ENCODE data around the gene RAB3IL1. TPM values are rescaled to one million over a fixed set of nuclear protein-coding genes. Genes with fewer than 3 reads are reported as not detected.

RAB3IL1 gene
- total and polyA plus RNA-seq, 5 donors: 9.7 to 18.9 (median 12.5) TPM

DNA sequence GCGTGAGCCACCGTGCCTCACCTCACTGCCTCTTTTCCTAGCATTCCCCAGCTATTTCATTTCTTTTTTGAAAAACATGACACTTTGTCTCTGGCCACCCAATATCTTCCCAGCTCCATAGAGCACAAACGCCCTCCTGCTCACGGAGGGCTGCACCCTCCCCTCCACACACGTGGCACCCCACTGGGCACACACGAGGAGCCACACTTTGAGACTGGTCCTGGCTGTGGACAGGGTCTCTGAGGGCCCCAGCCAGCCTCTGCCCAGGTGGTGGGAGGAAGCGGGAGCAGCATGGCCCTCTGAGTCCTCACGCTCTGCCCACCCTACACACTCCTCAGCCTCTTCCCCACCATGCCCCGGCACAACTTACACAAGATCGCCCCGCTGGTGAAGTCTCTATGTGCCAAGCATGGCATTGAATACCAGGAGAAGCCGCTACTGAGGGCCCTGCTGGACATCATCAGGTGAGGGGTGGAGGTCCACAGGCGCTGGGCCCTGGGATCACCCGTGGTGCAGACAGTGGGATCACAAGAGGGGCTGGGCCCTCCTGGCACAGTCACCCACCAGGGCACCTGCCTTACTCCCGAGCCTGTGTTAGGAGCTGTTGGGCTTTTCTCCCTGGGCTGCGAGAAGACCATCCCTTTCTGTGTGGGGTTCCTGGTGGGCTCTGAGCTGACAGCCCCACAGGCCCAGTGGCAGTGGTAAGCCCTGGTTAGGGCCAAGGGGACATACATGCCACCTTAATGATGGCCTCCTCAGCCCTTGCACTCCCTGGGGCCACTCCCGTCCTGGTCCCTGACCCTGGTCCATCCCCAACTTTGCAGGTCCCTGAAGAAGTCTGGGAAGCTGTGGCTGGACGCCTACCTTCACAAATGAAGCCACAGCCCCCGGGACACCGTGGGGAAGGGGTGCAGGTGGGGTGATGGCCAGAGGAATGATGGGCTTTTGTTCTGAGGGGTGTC, 52.3 kb downstream of the RAB3IL1 start:
- Histone ChIP-seq H3K9me3 (ENCODE audit: control insufficient read depth, low read length) (no peaks in the 10 kb centered on the region), H3K27me3 (ENCODE audit: control insufficient read depth, insufficient read depth) (no peaks in the 10 kb centered on the region), H3K4me3 (ENCODE audit: low read length) (no peak overlapping the region), H3K27ac (ENCODE audit: low read length) (no peak overlapping the region), H3K4me1 (ENCODE audit: control insufficient read depth, insufficient read depth, low read length) (peaks cover 7% of the 10 kb centered on the region)
- no peak for ATAC-seq
- WGBS: 94% methylated on average over 20 of the region's 20 CpGs
- DNase-seq: no peak
- intact Hi-C loops (cut with DNase I): loop anchor here in 1 of 4 donors (10.0 kb wide), 1 partner anchor 50 kb away; the partner anchor contains the start of gene FADS1

DNA sequence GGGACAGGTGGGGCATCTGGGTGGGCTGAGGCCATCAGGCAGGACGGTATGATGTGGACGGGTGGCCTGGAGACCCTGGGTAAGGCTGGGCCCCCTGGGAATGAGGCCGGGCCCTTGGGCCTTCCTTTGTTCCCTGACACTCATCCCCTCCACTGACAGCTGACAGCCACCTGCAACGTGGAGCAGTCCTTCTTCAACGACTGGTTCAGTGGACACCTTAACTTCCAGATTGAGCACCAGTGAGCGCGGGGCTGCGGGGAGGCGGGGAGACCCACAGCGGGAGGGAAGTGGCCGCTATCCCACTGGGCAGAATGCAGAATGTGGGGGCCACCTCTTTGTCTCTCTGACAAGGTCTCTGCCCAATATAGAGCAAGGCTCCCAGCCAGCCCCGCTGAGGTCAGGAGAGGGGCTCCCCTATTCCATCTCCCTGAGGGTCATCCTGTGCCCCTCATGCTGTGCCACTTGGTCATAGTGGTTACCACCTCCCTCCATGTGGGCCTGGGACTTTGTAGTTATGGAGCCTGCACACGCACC, 53.8 kb downstream of the RAB3IL1 start:
- intact Hi-C loops (cut with DNase I): loop anchor here in 1 of 4 donors (10.0 kb wide), 1 partner anchor 49 kb away; the partner anchor contains the start of gene FADS1
- peak in 2 of 3 donors; percentile 29 to 57 for DNase-seq
- 90% methylated on average over 13 of the region's 13 CpGs for WGBS
- Histone ChIP-seq H3K4me3 (ENCODE audit: low read length) (no peak overlapping the region), H3K9me3 (ENCODE audit: control insufficient read depth, low read length) (no peaks in the 10 kb centered on the region), H3K27me3 (ENCODE audit: control insufficient read depth, insufficient read depth) (no peaks in the 10 kb centered on the region), H3K4me1 (ENCODE audit: control insufficient read depth, insufficient read depth, low read length) (peaks cover 6% of the 10 kb centered on the region), H3K27ac (ENCODE audit: low read length) (no peak overlapping the region)
- ATAC-seq: no peak

DNA sequence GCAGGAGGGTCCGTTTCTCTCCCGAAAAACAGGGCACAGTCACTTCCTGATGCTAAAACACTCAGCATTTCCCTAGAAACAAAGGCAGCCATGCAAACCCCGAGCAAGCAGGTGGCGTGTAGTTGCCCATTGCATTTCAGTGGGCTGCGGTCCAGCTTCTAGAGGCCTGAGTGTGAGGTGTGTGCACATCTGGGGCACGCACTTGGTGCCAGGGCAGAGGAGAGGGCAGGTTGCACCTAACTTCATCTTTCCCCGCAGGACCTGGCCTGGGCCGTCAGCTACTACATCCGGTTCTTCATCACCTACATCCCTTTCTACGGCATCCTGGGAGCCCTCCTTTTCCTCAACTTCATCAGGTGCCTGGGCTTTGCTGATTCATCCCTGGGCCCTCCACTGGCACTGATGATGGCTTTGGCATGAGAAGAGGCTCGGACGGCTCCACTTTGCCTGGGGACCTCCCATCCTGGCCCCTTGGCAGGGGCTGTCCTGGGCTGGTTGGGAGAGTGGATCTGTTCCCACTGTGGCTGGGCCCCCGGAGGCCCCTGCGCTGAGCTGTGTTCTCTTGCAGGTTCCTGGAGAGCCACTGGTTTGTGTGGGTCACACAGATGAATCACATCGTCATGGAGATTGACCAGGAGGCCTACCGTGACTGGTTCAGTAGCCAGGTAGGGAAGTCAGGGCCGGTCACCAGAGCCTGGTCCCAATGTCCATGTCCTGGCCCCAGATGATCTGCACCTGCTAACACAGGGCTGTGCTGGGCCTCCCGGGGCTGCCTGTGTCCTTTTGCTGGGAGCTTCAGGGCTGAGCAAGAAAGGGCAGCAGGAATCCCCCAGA, 54.4 kb downstream of the RAB3IL1 start:
- Histone ChIP-seq H3K9me3 (ENCODE audit: control insufficient read depth, low read length) (no peaks in the 10 kb centered on the region), H3K4me3 (ENCODE audit: low read length) (no peak overlapping the region), H3K4me1 (ENCODE audit: control insufficient read depth, insufficient read depth, low read length) (peaks cover 6% of the 10 kb centered on the region), H3K27ac (ENCODE audit: low read length) (no peak overlapping the region), H3K27me3 (ENCODE audit: control insufficient read depth, insufficient read depth) (no peaks in the 10 kb centered on the region)
- WGBS: 87% methylated on average over 18 of the region's 18 CpGs
- peak in 2 of 3 donors; percentile 24 to 38 for DNase-seq
- intact Hi-C loops (cut with DNase I): loop anchor here in 1 of 4 donors (10.0 kb wide), 1 partner anchor 48 kb away; the partner anchor contains the start of gene FADS1
- ATAC-seq: no peak

DNA sequence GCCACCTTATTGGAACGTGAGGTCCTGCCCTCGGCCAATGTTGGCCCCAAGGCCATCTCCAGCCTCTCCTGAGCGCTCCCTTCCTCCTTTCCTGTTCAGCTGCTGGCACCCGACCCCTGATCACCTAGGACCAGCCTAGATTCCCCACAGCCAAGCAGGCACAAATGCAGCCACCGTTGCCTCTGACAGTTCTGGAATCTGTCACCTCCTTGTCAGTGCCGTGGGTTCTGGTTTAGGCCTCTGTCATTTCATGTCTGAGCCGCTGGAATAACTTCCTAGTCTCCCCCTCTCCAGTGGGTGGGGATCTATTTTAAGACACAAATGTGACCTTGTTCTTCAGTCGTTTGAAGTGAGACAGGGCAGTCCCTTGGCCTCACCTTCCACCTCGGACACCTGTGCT, 55.7 kb downstream of the RAB3IL1 start:
- Histone ChIP-seq H3K27me3 (ENCODE audit: control insufficient read depth, insufficient read depth) (no peaks in the 10 kb centered on the region), H3K9me3 (ENCODE audit: control insufficient read depth, low read length) (no peaks in the 10 kb centered on the region), H3K4me1 (ENCODE audit: control insufficient read depth, insufficient read depth, low read length) (peaks cover 6% of the 10 kb centered on the region), H3K4me3 (ENCODE audit: low read length) (no peak overlapping the region), H3K27ac (ENCODE audit: low read length) (peak overlapping the region; percentile 50)
- intact Hi-C loops (cut with DNase I): loop anchor here in 1 of 4 donors (10.0 kb wide), 1 partner anchor 47 kb away; the partner anchor contains the start of gene FADS1
- DNase-seq (peak in 2 of 3 donors; percentile 50 to 59), ATAC-seq (peak; percentile 26 to 57)
- WGBS: 56% methylated on average over 9 of the region's 9 CpGs

DNA sequence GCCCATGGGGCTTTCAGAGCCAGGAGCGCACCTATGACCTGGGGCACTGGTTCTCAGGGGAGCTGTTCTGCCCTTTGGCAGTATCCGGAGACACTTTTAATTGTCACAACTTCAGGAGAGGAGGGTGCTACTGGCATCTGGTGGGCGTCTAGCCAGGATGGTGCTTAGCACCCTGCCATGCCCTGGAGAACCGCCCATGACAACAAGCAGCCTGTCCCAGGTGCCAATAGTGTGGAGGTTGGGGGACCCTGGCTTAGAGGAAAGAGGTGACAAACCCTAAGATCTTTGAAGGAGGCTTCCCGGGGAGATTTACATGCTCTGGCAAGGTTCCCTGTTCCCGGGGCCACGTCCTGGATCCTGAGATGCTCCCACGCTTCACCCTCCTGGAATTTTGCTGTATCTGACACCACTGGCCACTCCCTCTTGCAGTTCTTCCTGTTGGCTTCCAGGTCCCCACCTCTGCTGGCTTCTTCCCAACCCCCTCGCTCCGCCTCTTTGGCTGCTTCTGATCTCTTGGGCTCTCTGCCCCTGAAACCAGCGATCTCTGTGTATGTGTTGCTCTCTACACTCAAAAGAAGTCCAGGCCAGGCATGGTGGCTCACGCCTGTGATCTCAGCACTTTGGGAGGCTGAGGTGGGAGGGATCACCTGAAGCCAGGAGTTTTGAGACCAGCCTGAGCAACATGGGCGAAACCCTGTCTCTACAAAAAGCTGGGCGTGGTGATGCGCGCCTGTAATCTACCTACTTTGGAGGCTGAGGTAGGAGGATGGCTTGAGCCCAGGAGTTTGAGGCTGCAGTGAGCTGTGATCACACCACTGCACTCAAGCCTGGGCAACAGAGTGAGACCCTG, 57.1 kb downstream of the RAB3IL1 start:
- Histone ChIP-seq H3K4me3 (ENCODE audit: low read length) (no peak overlapping the region), H3K27ac (ENCODE audit: low read length) (peak overlapping the region; percentile 54), H3K4me1 (ENCODE audit: control insufficient read depth, insufficient read depth, low read length) (peaks cover 6% of the 10 kb centered on the region), H3K9me3 (ENCODE audit: control insufficient read depth, low read length) (no peaks in the 10 kb centered on the region), H3K27me3 (ENCODE audit: control insufficient read depth, insufficient read depth) (no peaks in the 10 kb centered on the region)
- DNase-seq (peak; percentile 76 to 91 (median 90)), ATAC-seq (peak; percentile 67 to 73)
- 59% methylated on average over 16 of the region's 16 CpGs for WGBS
- intact Hi-C loops (cut with DNase I): loop anchor here in 1 of 4 donors (10.0 kb wide), 1 partner anchor 45 kb away; the partner anchor contains the start of gene FADS1

DNA sequence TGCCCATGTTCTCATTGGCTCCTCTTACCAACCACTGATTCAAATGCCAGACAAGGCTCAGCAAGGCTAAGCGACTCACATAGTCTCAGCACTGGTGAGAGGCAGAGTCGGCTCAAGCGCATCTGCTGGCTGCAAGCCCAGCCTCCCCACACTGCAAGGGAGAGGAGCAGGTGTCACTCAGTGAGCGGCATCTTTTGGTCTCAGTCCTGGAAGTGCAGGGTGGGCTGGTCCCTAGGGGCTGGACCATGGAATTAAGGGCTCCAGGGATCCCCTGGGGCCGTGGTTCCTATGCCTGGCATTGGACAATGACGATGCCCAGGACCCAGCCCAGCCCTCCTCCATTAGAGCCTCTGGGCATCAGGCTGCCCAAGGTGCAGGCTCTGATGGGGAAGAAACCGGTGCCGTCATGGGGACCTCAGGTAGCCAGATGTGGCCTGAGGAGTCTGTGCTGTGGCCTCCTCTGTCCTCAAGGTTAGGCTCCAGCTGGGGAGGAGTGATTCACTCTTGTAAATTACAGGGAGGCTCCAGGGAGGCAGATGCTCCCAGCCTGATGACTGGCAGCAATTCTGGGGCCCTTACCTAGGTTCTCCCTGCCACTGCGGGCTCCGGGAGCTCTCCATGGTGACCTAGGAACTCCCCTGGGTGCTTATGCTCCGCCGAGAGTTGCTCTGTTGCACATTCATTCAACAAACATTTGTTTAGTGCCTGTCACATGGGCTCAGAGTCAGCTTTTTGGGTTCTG, 61.3 kb downstream of the RAB3IL1 start:
- Histone ChIP-seq H3K4me1 (ENCODE audit: control insufficient read depth, insufficient read depth, low read length) (peaks cover 11% of the 10 kb centered on the region), H3K9me3 (ENCODE audit: control insufficient read depth, low read length) (no peaks in the 10 kb centered on the region), H3K27me3 (ENCODE audit: control insufficient read depth, insufficient read depth) (no peaks in the 10 kb centered on the region), H3K4me3 (ENCODE audit: low read length) (no peak overlapping the region), H3K27ac (ENCODE audit: low read length) (no peak overlapping the region)
- DNase-seq (peak in 1 of 3 donors; percentile 55), ATAC-seq (no peak)
- intact Hi-C loops (cut with DNase I): no loop called here
- WGBS: 83% methylated on average over 12 of the region's 12 CpGs

DNA sequence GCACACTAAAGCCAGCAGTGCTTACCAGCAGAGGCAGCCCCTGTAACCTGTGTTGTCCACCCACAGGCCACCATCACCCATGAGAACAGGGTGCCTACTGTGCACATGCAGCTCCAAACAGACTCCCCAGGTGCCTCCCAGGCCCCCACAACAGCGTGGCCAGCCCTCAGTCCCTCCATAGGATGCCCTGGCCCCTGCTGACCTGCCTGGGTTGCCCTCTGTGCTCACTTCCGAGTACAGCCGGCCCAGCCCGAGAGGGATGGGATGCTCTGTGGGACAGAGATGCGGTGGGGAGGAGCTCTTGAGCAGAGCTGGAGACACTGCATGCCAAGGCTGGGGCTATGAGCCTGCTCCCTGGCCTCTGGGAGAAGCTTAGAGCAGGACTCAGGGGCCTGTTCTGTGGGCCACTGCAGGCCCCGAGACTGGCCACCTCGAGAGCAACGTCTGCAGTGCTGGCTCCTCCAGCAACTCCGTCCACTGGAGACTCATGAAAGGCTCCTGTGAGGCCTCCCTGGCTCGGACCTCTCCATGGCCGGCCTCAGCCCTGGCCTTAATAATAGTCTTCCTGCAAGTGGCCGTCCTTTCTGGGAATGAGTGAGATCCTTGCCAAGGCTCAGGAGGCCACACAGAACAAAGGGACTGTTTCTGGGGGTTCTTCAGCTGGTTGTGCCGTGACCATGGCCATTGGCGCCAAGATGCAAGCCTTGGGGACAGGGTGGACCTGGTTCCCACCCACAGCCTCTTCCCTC, 62.2 kb downstream of the RAB3IL1 start:
- Histone ChIP-seq H3K4me3 (ENCODE audit: low read length) (no peak overlapping the region), H3K9me3 (ENCODE audit: control insufficient read depth, low read length) (no peaks in the 10 kb centered on the region), H3K27me3 (ENCODE audit: control insufficient read depth, insufficient read depth) (no peaks in the 10 kb centered on the region), H3K27ac (ENCODE audit: low read length) (no peak overlapping the region), H3K4me1 (ENCODE audit: control insufficient read depth, insufficient read depth, low read length) (peaks cover 10% of the 10 kb centered on the region)
- intact Hi-C loops (cut with DNase I): no loop called here
- 81% methylated on average over 14 of the region's 14 CpGs for whole genome bisulfite sequencing
- ATAC-seq (no peak), DNase-seq (peak in 2 of 3 donors; percentile 23 to 55)

DNA sequence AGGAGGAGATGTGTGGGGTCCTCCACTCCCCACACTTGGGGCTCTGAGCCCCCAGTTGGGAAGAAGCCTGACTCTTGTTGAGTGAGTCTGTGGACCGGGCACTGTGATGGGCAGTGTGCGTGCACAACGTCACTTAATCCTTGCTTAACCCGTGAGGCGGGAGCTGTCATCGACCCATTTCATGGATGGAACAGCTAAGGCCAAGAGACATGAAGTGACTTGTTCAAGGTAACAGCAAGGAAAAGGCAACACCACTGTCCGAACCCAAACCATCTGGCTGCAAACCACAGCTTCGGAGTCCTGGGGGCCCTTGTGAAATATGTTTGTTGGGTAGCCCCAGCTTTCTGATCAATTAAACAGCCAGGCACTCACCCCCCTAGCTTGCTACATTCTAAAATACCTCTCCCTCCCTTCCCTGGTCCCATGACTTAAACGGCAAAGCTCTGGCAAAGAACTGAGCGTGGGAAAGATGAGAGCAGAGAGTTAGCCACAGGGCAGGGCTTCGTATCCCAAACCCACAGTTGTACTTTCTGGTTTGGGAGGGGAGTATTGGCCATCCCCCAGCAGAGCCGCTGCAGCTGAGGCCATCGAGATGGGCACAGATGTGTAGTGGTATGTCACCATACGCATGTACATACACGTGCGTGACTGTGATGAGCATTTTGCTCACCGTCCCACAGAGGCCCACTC, 63.0 kb downstream of the RAB3IL1 start:
- Histone ChIP-seq H3K9me3 (ENCODE audit: control insufficient read depth, low read length) (no peaks in the 10 kb centered on the region), H3K4me3 (ENCODE audit: low read length) (no peak overlapping the region), H3K27me3 (ENCODE audit: control insufficient read depth, insufficient read depth) (no peaks in the 10 kb centered on the region), H3K27ac (ENCODE audit: low read length) (no peak overlapping the region), H3K4me1 (ENCODE audit: control insufficient read depth, insufficient read depth, low read length) (peaks cover 7% of the 10 kb centered on the region)
- intact Hi-C loops (cut with DNase I): no loop called here
- DNase-seq: peak in 1 of 3 donors; percentile 19
- no peak for ATAC-seq
- 92% methylated on average over 17 of the region's 17 CpGs for WGBS
